HG02938 (cell line): ENCODE data around the gene TMEM9.

Source experiments
- ATAC-seq: cut with Tn5 transposase; IDR thresholded peaks from one replicate; pipeline ENCODE4 v1.9.1; 2021; ENCODE audit warnings: mild to moderate bottlenecking, moderate library complexity; ENCODE audit not compliant: unreplicated experiment

Gene TMEM9

GRCh38 chr1:201088395-201088794 lies 65.9 kb downstream of the TMEM9 start:
- no peak for ATAC-seq

GRCh38 chr1:201085902-201086735 lies 68.2 kb downstream of the TMEM9 start:
- no peak for ATAC-seq
